C1 segment of cervical spinal cord (tissue), 14 donors: Measurements from ENCODE around the gene ANAPC5.
"Not testable (repeated sequence)": the region's sequence is repeated elsewhere in the genome, so short reads cannot be mapped to it uniquely, and the experiment has no call there.

ENCODE experiments used
- DNase-seq, 14 donors: peaks; one replicate each; lab custom pipeline; 2025; lab: John Stamatoyannopoulos, UW

ANAPC5 gene

DNA sequence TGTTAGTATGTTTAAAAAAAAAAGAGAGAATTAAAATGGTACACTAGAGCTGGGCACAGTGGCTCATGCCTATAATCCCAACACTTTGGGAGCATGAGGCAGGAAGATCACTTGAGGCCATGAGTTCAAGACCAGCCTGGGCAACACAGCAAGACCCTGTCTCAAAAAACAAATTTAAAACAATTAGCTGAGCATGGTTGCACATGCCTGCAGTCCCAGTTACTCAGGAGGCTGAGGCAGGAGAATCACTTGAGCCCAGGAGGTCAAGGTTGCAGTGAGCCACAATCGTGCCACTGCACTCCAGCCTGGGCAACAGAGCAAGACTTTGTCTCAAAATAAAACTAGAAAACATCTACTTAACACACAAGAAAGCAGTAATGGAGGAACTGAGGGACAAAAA is 42.0 kb downstream of the ANAPC5 start:
- not testable (repeated sequence) for DNase-seq

DNA sequence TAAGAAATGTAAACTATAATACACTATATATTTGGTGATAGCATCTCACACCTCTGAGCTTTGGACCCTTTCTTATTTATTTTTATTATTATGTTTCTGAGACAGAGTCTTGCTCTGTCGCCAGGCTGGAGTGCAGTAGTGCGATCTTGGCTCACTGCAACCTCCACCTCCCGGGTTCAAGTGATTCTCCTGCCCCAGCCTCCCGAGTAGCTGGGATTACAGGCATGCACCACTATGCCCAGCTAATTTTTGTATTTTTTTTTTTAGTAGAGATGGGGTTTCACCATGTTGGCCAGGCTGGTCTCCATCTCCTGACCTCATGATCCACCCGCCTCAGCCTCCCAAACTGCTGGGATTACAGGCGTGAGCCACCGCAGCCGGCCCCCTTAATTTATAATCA is 44.8 kb downstream of the ANAPC5 start:
- DNase-seq, result not testable (repeated sequence)

DNA sequence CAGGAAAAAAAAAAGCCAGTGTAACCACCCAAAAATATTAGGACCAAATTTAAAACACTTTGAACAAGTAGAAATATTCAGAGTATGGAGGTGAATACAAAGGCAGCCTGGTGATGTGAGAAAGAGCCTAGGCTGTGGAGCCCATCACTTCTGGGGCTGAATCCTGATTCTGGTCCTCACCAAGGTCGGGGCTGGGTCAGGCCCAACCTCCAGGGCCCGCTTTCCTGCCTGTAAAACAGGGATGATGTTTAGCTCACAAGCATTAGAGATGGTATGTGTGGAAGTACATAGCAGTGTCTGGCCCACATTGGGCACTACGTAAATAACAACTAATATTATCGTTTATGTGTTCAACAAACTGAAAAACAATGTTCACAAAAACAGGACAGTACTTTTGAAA is 47.9 kb downstream of the ANAPC5 start:
- no peak for DNase-seq

DNA sequence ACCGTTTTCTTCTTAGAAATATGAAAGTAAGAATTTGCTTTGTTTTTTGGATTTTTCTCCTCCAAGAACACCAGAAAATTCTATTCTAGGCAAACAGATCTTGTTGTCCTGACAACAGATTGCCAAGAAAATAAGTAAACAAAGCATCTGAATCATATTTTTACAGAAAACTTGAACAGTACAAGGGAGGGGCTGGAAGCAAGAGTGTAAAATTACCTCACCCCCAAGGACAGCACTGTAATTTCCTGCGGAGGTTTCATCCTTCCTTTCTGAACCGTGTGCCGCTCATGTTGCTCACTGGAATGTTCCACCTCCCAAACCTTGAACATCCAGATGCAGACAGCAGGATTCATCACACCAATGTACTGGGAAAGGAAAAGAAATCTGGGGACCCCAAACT is 50.3 kb downstream of the ANAPC5 start:
- no peak for DNase-seq

DNA sequence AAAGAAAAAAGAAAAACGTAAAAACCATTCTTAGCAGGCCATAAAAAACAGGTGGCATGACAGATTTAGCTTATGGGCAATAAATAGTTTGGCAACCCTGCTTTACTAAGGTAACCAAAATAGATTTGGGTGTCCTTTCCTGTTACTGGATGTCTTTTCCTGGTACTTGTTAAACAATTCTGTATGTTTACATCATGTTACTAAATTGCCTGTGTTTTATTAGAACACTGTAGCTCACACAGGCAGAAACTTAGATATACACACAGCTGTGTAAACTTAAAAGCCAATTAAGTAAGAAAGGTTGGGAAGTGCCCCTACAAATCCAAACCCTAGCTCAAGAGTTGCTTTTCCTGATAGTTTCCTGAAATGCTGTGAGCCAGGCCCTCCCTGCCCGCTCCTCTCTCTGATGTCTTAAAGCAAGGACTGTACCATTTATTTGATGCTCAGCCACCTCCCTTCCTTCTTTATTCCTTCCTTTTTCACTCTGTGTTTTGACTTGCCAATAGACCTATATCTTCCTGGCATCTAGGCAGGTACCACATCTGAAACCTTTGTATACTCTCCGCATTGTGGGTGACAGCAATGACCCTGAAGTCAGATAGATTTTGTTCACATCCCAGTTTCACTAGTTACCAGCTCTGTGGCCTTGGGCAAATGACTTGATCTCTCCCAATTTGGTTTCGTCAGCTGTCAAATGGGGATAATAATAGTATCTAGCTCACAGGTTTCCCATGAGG is 52.0 kb downstream of the ANAPC5 start:
- DNase-seq, result no peak

DNA sequence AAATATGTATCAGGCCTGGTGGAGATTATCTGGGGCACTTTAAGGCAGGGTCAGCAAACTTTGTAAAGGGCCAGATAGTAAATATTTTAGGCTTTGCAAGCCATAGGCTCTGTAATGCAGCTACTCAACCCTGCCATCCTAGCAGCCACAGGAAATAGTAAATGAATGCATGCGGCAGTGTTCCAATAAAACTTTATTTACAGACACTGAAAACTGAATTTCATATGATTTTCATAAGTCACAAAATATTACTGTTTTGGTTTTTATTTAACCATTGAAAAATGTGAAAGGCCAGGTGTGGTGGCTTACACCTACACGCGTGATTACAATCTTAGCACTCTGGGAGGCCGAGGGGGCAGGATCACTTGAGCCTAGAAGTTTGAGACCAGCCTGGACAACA is 52.5 kb downstream of the ANAPC5 start:
- no peak for DNase-seq

DNA sequence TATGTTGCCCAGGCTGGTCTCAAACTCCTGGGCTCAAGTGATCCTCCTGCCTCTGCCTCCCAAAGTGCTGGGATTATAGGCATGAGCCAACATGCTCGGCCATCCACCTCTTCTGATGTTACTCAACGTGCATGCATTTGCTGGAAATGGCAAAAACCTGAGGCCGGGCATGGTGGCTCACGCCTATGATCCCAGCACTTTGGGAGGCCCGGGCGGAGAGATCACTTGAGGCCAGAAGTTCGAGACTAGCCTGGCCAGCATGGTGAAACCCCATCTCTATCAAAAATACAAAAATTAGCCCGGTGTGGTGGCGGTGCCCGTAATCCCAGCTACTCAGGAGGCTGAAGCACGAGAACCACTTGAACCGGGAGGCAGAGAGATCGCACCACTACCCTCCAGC is 53.8 kb downstream of the ANAPC5 start:
- not testable (repeated sequence) for DNase-seq

DNA sequence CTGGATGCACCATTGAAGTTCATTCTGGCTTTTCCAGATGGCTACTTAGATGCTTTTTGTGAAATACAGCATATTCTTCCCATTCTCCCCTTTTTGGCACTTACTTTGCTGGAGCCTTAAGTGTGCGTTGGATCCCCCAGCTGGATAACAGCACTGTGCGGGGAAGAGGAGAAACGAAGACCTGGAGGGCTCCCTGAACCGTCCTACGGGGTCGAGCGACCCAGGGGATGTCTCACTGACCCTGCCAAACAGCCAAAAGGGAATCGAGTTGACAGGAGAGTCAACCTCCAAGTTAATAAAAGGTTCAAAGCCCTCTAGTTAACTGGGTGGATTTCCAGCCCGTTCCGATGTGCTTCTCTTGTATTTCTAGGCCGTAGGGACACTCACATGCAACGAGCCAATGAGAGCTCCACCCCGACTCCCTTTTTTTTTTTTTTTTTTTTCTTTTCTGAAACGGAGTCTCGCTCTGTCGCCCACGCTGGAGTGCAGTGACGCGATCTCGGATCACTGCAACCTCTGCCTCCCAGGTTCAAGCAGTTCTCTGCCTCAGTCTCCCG is 54.7 kb downstream of the ANAPC5 start:
- DNase-seq, result peak in 5 of 14 donors; percentile 19 to 57 (median 29)

DNA sequence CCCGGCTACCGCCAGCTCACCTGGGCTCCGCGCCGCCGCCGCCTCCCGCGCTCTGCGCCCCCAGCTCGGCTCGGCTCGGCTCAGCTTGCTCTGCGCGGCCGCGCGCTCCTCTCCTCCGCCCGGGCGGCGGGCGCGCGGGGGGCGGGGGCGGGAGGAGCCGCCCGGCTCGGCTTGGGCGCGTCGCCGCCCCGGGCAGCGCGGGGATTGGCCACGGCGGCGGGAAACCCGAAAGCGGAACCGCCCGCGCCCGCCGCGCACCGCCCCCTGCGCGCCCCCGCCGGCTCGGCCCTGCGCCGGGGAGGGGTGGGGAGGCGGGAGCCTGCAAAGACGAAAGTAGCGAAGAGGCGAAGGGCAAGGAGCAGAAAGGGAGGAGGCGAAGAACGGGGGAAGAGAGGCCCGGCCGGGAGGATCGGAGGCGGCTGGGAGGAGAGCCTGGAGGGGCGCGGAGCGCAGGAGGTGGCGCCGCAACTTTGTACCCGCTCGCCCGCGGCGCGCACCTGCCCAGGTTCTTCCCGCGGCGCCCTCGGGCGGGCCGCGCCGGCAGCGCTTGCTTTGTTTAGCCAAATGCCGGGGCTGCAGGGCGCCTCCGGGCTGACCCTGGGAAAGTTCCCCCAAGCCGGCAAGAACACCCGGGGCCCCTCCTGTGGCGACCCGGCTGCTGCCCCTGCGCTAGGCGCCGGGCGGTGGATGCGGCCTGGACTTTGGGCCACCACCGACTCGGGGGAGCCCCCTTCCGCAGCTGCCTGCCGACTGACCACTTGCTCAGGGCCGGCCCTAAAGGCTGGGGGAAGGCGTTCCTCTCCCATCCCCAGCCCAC is 55.4 kb downstream of the ANAPC5 start, which contains the start of gene CAMKK2:
TSS of gene CAMKK2 (minus strand) at position 92 of the 817 bp plus-strand sequence. CDS start 22,183 bp downstream, outside the sequence.
- DNase-seq, result peak in 13 of 14 donors; percentile 46 to 89 (median 67)

DNA sequence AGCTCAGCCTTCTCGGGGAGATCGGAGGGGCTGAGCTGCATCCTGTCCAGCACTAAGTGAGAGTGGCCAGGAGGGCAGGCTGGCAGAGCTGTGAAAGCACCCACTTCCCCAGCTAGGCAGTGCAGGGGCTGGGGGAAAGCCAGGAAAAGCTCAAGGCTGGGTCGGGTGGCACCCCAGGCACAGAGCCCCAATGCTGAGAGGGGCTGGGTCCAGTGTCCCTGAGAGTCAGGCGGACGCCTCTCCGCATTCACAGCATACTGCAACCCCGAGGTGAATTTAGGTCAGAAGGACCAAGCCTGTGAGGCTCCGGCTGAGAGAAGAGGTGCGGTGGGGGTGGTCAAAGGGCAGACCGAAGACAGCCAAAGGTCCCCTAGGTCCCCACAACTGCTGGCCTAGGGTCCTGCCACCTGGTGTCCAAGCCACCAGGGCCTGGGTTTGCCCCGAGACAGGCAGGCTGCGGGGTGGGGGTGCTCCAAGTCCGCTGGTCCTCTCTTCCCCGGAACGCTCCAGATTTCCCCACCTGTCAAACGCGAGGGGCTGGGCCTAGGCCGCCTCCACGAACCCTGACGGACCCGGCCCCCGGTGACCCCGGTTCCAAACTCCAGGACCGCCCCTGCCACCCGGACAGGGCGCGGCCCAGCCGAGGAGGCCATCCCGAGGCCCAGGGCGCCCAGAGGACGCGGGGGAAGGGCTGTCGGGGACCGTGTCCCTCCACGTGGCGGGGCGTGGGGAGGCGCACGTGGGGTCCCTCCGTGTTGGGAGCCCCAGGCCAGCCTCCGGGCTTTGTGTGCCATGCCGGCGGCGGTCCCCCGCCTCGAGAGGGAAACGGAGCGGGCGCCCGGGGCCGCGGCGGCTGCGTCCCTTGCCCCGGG is 56.2 kb downstream of the ANAPC5 start:
- peak in 7 of 14 donors; percentile 32 to 56 (median 44) for DNase-seq

DNA sequence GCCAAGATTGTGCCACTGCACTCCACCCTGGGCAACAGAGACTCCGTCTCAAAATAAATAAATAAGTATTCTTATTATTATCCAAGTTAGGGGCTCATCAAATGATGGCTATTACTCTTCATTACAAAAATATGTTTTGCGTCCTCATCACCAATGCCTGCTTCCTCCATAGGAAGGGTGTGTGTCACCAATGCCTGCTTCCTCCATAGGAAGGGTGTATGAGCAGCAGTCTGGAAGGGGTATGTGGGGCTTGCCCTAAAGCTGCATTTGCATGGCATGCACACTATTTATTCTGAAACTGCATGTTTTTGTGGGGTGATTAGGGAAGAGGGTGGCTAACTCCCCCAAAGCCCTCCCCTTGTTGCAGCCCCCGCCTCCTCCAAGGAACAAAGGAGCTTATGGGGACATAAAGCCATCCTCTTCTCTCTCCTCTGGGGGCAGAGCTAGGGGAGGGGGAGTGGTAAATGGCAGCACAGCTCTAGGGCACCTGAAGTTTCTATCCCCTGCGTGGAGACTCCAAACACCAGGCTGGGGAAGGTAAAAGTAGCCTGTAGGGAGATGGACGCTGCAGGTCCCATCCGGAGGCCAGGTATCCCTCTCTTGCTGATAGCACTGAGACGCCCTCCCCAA is 57.0 kb downstream of the ANAPC5 start:
- DNase-seq, result peak in 1 of 14 donors; percentile 50

DNA sequence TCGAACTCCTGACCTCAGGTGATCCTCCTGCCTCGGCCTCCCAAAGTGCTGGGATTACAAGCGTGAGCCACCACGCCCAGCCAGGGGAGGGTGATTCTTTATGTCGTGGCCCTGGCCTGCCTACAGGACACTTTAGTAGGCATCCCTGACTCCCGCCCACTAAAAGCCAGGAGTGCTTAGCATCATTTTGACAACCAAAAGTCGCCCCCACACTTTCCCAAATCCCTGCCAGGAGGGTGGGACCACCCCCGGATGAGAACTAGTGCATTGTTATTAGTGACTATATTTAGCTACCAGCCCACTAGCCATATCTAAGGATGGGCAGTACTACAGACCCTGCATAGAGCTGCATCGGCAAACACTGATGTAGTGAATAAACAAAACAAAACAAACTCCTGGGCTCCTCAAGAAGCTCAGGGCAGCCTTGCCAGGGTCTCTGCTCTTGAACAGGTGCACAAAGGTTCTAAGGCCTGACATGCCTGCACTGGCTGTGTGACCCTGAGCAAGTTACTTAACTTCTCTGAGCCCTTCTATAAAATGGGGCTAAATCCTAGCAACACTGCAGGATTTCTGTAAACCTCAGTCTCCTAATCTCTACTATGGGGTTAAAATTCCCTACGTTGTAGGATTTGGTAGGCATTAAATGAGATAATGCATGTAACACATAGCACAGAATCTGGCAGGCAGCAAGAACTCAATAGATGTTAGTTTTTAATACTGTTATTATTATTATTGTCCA is 57.9 kb downstream of the ANAPC5 start:
- no peak for DNase-seq

DNA sequence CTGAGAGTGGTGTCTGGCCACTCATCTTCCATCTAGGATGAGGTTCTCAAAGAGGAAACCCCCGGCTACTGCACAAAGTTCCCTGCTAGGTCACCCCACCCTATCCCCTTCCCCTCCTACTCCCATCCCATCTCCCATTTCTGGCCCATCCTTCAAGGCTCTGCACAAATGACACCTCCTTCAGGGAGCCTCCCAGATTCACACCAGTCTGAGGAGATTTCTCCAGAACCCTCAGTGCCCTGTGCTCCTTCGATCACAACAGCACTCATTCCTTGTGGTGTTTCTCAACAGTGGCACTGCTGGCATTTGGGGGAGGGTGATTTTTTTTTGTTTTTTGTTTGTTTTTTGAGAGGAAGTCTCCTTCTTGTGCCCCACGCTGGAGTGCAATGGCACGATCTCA is 58.6 kb downstream of the ANAPC5 start:
- DNase-seq, result no peak

DNA sequence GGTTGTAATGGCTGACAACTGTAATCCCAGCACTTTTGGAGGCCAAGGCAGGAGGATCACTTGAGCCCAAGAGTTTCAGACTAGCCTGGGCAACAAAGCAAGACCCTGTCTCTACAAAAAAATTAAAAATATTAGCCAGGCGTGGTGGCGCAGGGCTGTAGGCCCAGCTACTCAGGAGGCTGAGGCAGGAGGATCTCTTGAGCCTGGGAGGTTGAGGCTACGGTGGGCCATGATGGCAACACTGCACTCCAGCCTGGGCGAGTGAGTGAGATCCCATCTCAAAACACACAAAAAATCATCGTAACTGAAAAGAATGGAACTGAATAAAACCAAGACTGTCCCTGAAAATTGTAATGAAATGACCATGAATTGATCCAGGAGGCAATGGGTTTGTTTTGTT is 61.8 kb downstream of the ANAPC5 start:
- DNase-seq, result no peak

DNA sequence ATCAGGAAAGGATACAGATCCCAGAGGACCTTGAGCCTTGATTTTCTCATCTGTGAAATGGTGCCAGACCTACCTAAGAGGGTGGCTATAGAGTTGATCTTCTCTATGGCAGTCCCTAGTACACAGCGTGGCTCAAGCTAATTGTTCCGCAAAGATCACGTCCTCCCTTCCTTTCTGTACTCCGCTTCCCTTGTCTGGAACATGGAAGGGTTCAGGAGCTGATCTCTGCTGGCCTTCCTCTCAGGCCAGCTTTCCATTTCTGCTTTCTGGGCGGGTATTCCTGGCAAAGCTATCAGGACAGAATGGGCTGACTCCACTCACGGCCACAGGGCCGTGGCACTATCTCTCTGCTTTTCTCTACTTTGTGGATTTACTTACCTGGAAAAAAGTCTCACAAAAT is 62.2 kb downstream of the ANAPC5 start:
- peak in 1 of 14 donors; percentile 40 for DNase-seq

DNA sequence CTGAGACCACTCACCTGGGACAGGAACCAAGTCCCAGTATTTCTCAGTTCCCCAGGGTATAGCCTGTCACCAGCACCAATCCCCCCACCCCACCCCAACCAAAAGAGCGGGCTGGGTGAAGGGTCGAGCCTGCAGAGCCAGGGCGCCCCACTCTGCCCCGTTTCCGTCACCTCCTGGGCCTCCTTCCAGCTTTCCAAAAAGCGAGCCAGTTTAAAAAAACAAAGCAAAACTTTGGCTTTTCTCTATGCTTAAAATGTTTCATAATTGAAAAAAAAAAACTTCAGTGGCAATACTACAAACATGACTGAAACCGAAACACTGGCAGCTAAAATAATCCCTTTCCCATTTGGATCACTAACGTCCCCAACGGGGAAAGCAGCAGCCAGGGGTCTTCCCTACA is 63.2 kb downstream of the ANAPC5 start:
- DNase-seq, result no peak

DNA sequence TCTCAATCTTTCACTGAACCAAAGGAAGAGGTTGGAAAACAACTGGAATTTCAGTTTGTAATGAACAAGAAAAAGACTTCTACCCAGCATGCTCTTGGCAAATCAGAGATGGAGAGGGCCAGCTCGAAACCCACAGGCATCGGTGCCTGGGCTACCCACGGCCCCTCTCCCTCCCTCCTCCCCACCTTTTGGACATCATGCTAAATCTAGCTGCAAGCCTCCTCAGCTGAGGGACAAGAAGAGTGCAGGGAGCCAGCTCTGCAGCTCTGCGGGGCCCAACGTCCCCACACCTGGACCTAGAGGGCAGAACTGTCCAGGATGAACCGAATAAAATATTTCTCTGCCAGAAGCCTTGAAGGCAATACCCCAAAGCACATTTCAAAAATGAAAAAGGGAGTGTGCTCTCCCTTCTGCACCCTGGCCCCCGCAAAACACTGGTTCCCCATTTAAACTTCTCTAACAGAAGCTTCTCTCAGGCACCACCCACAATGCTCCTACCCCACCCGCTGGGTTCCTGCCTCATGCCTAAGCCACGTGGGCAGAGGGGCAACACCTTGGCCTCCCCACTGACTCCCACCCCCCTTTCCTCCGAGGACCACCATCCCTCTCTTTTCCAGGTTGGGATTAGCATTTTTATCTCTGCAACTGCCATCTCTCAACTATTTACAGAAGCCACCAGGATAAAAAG is 63.9 kb downstream of the ANAPC5 start:
- peak in 1 of 14 donors; percentile 51 for DNase-seq

DNA sequence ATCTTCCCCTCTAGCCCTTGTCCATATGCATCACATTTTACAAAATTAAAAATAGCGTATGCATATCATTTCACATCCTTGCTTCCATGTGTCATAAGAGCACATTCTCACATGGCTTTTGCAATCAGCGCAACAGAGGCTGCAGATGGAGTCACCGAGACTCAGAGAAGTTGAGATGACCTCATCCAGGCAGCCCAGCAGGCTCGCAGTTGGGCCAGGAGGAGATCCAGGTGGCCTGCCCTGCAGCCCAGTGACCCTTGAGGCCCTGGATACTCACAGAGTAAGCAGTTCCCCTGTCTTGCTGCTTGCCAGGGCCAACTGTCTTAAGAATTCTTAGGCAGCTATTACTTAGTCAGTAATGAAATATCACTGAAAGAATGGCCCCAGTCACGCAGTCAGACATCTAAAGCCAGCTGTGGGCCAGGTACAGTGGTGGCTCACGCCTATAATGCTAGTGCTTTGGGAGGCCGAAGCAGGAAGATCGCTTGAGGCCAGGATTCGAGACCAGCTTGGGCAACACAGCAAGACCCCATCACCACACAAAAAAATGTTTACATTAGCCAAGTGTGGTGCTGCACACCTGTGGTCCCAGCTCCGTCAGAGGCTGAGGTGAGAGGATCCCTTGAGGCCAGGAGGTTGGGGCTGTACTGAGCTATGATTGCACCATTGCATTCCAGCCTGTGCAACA is 64.8 kb downstream of the ANAPC5 start:
- peak in 1 of 14 donors; percentile 90 for DNase-seq

DNA sequence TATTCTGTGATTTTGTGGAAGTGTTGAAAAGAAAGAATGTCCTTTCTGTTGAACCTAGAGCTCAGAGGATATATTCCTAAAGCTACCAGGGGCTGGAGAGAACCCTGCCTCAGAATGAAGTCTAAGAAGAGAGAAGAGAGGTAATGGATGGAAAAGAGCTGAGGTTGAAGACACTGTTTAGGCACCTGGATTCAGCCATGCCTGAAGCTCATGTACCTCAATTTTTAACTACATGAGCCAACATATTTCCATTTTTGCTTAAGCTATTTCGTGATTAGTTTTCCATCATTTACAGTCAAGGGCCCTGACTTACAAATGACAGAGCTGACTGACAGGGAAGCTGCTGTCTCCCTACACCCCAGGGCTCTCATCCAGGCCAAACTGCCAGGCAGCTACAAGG is 66.4 kb downstream of the ANAPC5 start:
- DNase-seq, result no peak
